ENCODE measurements around the gene OR2AK2. TPM values are rescaled to one million over a fixed set of nuclear protein-coding genes. Genes with fewer than 3 reads are reported as not detected.

Gene OR2AK2
- polyA plus RNA-seq, 1 donor from 2014 or later, result not detected

GRCh38 chr1:247966532-247967204 lies 1.6 kb downstream of the OR2AK2 start:
- Histone ChIP-seq H3K27ac (ENCODE audit: low read length) (no peak overlapping the region), H3K79me2 (replicated peaks; ENCODE audit: insufficient read depth, low read length) (no peaks in the 10 kb centered on the region), H3K9me2 (ENCODE audit: insufficient read depth, low read length) (no peaks in the 10 kb centered on the region), H3K27me3 (ENCODE audit: insufficient read depth, low read depth, low read length) (no peaks in the 10 kb centered on the region), H4K20me1 (ENCODE audit: insufficient read depth) (no peaks in the 10 kb centered on the region), H3K9me3 (ENCODE audit: low read length) (no peaks in the 10 kb centered on the region), H3K4me2 (ENCODE audit: low read length) (no peak overlapping the region), H3K36me3 (ENCODE audit: insufficient read depth, low read length) (no peaks in the 10 kb centered on the region), H3F3A (ENCODE audit: insufficient read depth, low read length, poor library complexity, severe bottlenecking) (no peaks in the 10 kb centered on the region), H2AFZ (ENCODE audit: low read depth, low read length) (no peak overlapping the region), H3K4me3 (ENCODE audit: low read length) (no peak overlapping the region), H3K9ac (ENCODE audit: low read length) (no peak overlapping the region)
- TF ChIP-seq MXI1 (conservative IDR thresholded peaks at IDR 0.05; ENCODE audit: poor library complexity, severe bottlenecking) (no peak), EP300 (conservative IDR thresholded peaks at IDR 0.05; ENCODE audit: poor library complexity, severe bottlenecking) (no peak), TAF1 (IDR thresholded peaks at IDR 0.05; ENCODE audit: low read depth) (no peak), RAD21 (conservative IDR thresholded peaks at IDR 0.05) (no peak), POLR2AphosphoS5 (IDR thresholded peaks at IDR 0.05) (no peak), SMC3 (conservative IDR thresholded peaks at IDR 0.05; ENCODE audit: poor library complexity) (no peak), EZH2 (IDR thresholded peaks at IDR 0.05; ENCODE audit: borderline replicate concordance, insufficient read depth, low read length, poor library complexity, severe bottlenecking) (no peak)
- TF ChIP-seq, protein P1, sequence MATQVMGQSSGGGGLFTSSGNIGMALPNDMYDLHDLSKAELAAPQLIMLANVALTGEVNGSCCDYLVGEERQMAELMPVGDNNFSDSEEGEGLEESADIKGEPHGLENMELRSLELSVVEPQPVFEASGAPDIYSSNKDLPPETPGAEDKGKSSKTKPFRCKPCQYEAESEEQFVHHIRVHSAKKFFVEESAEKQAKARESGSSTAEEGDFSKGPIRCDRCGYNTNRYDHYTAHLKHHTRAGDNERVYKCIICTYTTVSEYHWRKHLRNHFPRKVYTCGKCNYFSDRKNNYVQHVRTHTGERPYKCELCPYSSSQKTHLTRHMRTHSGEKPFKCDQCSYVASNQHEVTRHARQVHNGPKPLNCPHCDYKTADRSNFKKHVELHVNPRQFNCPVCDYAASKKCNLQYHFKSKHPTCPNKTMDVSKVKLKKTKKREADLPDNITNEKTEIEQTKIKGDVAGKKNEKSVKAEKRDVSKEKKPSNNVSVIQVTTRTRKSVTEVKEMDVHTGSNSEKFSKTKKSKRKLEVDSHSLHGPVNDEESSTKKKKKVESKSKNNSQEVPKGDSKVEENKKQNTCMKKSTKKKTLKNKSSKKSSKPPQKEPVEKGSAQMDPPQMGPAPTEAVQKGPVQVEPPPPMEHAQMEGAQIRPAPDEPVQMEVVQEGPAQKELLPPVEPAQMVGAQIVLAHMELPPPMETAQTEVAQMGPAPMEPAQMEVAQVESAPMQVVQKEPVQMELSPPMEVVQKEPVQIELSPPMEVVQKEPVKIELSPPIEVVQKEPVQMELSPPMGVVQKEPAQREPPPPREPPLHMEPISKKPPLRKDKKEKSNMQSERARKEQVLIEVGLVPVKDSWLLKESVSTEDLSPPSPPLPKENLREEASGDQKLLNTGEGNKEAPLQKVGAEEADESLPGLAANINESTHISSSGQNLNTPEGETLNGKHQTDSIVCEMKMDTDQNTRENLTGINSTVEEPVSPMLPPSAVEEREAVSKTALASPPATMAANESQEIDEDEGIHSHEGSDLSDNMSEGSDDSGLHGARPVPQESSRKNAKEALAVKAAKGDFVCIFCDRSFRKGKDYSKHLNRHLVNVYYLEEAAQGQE (IDR thresholded peaks at IDR 0.05; ENCODE audit: borderline replicate concordance), result no peak
- TF ChIP-seq, protein P2, sequence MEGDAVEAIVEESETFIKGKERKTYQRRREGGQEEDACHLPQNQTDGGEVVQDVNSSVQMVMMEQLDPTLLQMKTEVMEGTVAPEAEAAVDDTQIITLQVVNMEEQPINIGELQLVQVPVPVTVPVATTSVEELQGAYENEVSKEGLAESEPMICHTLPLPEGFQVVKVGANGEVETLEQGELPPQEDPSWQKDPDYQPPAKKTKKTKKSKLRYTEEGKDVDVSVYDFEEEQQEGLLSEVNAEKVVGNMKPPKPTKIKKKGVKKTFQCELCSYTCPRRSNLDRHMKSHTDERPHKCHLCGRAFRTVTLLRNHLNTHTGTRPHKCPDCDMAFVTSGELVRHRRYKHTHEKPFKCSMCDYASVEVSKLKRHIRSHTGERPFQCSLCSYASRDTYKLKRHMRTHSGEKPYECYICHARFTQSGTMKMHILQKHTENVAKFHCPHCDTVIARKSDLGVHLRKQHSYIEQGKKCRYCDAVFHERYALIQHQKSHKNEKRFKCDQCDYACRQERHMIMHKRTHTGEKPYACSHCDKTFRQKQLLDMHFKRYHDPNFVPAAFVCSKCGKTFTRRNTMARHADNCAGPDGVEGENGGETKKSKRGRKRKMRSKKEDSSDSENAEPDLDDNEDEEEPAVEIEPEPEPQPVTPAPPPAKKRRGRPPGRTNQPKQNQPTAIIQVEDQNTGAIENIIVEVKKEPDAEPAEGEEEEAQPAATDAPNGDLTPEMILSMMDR (IDR thresholded peaks at IDR 0.05; ENCODE audit: poor library complexity, severe bottlenecking), result no peak

GRCh38 chr1:247992986-247993385 lies 28.0 kb downstream of the OR2AK2 start:
- H3F3A ChIP-seq (ENCODE audit: insufficient read depth, low read length, poor library complexity, severe bottlenecking), result no peaks in the 10 kb centered on the region
- H3K27ac ChIP-seq (ENCODE audit: low read length), result no peak overlapping the region
- no peaks in the 10 kb centered on the region for H3K27me3 ChIP-seq (ENCODE audit: insufficient read depth, low read depth, low read length)
- no peak overlapping the region for H3K4me2 ChIP-seq (ENCODE audit: low read length)
- no peaks in the 10 kb centered on the region for H3K9me2 ChIP-seq (ENCODE audit: insufficient read depth, low read length)
- H3K9me3 ChIP-seq (ENCODE audit: low read length), result no peaks in the 10 kb centered on the region
- H3K4me3 ChIP-seq (ENCODE audit: low read length), result no peak overlapping the region
- no peaks in the 10 kb centered on the region for H3K79me2 ChIP-seq (replicated peaks; ENCODE audit: insufficient read depth, low read length)
- no peak overlapping the region for H2AFZ ChIP-seq (ENCODE audit: low read depth, low read length)
- no peak for TF ChIP-seq EP300 (conservative IDR thresholded peaks at IDR 0.05; ENCODE audit: poor library complexity, severe bottlenecking)
- TF ChIP-seq POLR2AphosphoS5 (IDR thresholded peaks at IDR 0.05), result no peak
- TF ChIP-seq SMC3 (conservative IDR thresholded peaks at IDR 0.05; ENCODE audit: poor library complexity), result no peak
- no peak for TF ChIP-seq MXI1 (conservative IDR thresholded peaks at IDR 0.05; ENCODE audit: poor library complexity, severe bottlenecking)
- TF ChIP-seq EZH2 (IDR thresholded peaks at IDR 0.05; ENCODE audit: borderline replicate concordance, insufficient read depth, low read length, poor library complexity, severe bottlenecking), result no peak
- no peak for TF ChIP-seq TAF1 (IDR thresholded peaks at IDR 0.05; ENCODE audit: low read depth)
- no peak for TF ChIP-seq RAD21 (conservative IDR thresholded peaks at IDR 0.05)
- TF ChIP-seq, protein P1 (IDR thresholded peaks at IDR 0.05; ENCODE audit: borderline replicate concordance), result no peak
- TF ChIP-seq, protein P2 (IDR thresholded peaks at IDR 0.05; ENCODE audit: poor library complexity, severe bottlenecking), result no peak
- H3K36me3 ChIP-seq (ENCODE audit: insufficient read depth, low read length), result no peaks in the 10 kb centered on the region
- H4K20me1 ChIP-seq (ENCODE audit: insufficient read depth), result no peaks in the 10 kb centered on the region
- H3K9ac ChIP-seq (ENCODE audit: low read length), result no peak overlapping the region

Data from neural cell (in vitro differentiated cells).